A375 (cell line): ENCODE measurements around the gene KCNMB3. TPM values are rescaled to one million over a fixed set of nuclear protein-coding genes. Genes with fewer than 3 reads are reported as not detected.

Source experiments
- total RNA-seq: library from RNA; depleted of rRNA; stranded (reverse); fragments of >200 nt; shearing (Covaris generic); gene quantifications from 2 replicates; pipeline ENCODE4 v1.2.3, GENCODE V29; 2014; rRNA removed

Gene KCNMB3, protein sequence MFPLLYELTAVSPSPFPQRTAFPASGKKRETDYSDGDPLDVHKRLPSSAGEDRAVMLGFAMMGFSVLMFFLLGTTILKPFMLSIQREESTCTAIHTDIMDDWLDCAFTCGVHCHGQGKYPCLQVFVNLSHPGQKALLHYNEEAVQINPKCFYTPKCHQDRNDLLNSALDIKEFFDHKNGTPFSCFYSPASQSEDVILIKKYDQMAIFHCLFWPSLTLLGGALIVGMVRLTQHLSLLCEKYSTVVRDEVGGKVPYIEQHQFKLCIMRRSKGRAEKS
- total RNA-seq: 1.1 TPM in 2 replicates

GRCh38 chr3:179250803-179251476 lies at the start of gene KCNMB3:
Gene KCNMB3, minus strand, starts transcription at chr3:179251114. Its CDS starts 124 bp downstream, at chr3:179250990.

Other genes with a start within 250 kb of the KCNMB3 start
- 1.9 and 3.3 TPM in 2 replicates for gene ZMAT3, start 179.3 kb downstream of the KCNMB3 start, total RNA-seq
- 8.0 and 11.4 TPM in 2 replicates for gene PIK3CA, start 102.8 kb downstream of the KCNMB3 start, total RNA-seq
- 34.3 and 36.5 TPM in 2 replicates for gene ZNF639, start 71.9 kb upstream of the KCNMB3 start, total RNA-seq
- 28.6 and 34.6 TPM in 2 replicates for gene MFN1, start 96.6 kb upstream of the KCNMB3 start, total RNA-seq
- gene GNB4, start 200.4 kb upstream of the KCNMB3 start, total RNA-seq: 11.1 and 11.9 TPM in 2 replicates